ENCODE measurements around the gene CTLA4.

CTLA4 gene

DNA sequence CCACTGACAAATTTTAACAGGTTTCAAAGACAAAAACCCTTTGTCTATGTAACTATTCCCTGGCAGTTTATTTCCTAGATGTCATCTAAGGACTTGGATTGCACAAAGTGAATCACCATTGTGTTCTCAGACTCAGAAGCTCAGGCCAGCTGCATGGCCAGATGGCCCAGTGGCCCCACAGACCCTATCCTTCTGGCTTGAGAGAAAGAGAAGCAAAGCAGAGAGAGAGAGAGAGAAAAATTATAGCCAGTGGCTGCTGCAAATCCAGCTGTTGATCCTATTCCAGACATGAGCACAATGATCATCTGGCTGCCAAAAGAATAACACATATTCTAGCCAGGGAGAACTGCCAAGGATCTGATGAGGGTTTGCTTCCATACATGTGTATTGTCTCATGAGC lies 25.8 kb downstream of the CTLA4 start:
- no peak for DNase-seq

DNA sequence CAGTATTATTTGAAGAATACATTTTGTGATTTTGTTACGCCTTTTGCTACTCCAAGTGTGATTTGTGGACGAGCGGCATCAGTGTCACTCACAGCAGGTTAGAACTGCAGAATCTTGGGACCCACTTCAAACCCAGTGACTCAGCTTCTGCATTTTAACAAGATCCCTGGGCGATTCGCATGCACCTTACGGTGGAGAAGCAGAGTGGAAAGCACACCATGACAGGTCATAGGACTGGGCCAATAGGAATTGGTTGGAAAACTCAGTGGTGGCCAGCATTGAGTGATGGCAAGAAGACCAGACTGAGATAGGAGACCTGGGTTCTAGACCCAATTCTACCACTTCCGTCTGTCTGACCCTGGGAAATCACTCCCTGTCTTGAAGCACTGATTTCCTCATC lies 26.3 kb downstream of the CTLA4 start:
- no peak for DNase-seq

DNA sequence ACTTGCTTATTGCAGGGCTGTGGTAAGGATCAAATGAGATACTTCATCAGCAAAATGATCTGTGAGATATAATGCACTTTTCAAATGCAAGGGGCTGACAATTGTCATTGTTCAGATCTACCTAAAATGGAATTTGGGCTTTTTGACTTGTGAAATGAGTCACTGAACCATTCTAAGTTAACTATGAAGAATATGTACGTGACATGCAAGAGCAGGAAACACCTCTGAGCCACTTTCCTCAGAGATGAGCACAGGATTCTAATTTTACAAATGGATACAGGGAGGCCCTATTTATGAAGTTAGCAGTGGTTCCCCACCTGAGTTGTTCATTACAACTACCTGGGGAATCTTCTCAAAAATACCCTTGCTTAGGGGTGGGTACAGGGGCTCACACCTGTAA lies 26.7 kb downstream of the CTLA4 start:
- no peak for DNase-seq

DNA sequence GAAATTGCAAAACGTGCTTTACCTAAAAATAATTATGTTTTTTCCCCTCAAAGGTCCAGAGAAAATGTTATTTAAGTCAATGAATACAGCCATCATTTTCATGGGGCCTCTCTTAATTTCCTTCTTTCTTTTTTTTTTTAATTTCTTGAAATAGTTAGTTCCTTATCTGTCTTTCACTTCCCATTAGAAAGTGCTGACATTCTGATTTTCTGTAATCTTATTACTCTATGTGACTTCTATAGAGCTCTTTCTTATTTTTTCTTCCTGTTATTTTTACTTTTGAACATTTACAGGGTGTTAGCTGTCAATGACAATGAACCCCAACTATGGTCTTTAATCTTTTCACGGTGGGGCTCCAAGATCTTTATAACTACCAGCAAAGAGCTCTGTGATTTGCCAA lies 30.0 kb downstream of the CTLA4 start:
- no peak for DNase-seq

DNA sequence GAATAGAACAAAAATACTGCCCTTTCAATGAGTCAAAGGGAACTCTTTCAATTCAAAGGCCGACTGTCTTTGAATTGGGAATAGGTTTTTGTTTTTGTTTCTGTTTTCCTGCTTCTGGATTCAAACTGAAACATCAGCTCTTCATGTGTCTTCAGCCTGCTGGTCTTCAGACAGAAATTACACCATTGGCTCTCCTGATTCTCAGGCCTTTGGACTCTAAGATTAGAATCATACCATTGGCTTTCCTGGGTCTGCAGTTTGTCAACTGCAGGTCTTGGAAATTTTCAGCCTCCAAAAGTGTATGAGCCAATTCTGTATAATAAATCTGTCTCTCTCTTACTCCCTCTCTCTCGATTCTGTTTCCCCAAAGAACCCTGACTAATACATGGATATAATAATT lies 31.1 kb downstream of the CTLA4 start:
- DNase-seq: no peak

DNA sequence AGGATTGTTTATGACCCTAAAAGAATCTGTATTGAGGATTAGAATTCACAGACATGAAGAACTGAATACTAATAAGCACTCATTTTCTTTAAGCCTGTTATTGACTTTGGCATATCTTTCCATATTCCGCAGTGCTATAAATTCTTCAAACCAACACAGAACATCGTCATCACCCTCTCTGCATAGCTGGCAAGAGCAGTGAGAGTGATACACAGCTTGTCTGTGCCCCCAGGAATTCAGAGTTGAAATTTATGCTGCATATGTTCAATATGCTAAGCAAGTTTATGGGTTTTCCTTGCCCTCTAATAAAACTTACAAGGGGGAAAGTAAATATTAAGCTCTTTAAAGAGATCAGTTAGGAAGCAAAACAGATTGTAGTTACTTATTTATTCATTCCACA lies 32.7 kb downstream of the CTLA4 start:
- DNase-seq: no peak

DNA sequence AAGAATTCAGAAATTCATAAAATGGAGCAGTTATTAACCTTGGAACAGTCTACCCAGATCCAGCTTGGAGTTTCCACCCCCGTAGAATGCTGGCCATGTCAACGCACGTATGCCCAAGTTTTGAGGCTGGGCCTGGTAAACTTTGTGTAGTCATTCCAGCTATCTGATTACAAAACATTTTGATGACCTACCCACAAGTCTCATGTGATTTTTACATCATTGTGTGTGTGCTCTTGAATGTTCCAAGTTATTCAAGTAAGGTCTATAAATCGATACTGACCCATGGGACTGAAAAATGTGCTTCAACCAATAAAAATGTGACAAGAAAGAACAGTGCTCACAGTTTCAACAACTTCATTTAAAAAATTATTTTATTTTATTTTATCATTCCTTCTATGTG lies 36.5 kb downstream of the CTLA4 start:
- no peak for DNase-seq

DNA sequence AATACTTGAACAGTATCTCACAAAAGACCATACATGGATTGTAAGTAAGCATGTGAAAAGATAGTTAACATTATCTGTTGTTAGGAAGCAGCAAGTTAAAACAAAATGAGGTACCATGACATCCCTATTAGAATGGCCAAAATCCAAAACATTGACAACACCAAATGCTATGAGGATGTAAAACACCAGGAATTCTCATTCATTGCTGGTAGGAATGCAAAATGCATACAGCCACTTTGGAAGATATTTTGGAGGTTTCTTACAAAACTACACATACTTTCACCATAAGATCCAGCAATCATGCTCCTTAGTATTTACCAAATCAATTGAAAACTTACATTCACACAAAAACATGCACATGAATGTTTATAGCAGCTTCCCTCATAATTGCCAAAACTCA lies 38.1 kb downstream of the CTLA4 start:
- no peak for DNase-seq

DNA sequence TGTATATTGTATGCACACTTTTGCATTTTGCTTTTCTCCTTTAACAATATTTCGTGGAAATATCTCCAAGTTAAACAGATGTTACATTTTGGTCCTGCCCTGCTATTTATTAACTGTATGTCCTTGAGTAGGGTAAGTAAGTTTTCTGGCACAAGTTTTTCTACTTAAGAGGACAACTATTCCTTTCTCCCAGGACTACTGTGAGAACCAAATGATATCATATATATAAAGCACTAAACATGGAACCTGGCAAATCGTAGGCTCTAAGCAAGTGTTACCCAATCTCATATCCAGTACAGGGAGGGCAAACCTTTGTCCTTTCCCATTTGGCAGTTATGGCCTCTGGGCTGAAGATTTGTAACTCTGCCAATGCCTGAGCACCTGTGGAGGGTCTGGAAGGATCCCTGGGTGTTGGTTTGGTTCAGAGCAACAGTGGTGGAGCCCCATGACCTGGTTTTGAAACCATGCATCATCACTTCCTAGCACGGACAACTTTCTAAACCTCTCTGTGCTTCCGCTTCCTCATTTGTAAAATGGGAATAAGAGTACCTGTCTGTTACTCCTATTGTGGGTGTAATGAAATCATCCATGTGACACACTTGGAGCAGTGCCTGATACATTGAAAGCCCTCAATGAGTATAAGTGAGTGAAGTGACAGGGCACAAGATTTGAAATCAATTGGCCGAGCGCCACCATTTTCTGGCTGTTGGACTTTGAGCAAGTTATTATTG lies 40.7 kb downstream of the CTLA4 start:
- no peak for DNase-seq

DNA sequence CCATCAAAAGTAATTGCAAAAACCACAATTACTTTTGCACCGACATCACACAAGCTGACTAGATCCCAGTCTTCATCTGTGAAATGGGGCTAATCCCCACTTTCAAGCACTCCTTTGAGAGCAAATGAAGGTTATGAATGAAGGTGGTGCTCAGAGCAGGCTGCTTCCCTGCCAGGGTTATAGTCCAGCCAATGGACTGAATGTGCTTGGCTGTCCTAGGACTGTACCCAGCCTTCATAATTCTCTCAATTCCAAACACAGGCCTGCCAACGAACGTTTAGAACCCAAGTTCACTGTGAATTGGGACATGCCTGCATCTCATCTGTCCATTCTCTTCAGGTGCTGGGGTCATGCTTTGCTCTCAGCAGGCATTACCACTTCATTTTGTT lies 41.2 kb downstream of the CTLA4 start:
- DNase-seq: no peak

DNA sequence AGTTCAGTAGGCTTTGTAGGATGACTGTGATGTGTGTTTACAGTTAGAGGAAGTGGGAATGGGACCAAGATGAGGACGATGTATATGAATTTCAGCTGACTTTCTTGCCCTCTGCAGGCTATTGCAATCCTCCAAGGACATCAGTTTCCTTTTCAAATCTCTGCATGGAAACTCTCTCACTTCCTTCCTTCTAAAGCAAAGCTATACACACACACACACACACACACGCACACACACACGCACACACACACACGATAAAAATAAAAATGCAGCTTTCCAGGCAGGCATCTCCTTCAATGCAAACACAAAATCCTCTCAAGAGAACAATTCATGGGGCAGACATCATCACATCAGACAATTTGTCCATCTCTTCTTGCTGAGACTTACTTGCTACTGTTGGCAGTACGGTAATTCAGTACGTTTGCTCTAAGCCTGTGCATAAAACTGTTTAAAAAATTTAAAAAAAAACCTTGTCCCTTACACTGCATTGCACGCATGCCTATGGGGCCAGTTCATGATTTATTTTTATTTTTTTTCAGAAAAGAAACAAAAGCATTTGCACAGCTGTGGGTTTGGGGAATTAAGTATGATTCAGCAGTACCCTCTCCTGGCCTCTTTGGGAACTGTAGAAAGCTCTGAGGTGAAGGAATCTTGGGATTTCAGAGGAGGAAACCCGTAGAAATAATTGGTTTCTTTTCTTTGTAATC lies 41.8 kb downstream of the CTLA4 start:
- no peak for DNase-seq

DNA sequence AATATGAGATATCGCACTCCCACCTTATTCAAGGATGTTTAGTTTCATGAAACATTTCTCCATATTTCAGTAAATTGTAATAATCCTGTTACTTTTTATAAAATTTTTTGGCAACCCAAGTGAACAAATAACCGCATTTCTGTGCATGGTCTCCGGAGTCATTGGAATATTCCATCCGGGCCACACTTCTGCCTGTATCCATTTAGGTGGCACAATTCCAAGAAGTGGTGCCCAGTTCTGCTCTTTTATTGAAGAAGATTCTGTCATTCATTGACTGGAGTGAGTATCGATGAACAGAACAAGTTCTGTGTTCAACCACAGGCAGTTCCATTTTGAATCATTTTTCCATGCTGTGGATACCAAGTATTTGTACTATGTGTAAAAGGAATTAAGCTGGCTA lies 42.4 kb downstream of the CTLA4 start:
- no peak for DNase-seq

DNA sequence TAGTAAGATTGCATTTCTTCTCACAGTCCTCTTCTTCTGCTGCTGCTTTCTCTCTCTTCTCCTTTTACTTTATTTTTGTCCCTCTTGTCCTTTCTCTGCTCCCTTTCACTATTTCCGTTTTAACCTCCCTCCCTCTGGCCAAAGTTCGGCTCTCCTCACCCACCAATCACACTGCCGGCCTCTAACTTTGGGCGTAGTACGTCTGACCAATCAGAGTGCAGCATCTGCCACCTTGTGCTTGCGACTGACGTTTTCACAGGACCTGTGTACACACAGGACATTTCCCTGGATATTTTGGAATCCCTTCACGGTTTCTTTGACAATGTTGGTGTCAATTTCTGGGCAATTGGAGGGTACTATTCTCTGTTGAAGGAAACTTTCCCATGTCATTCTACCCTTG lies 46.4 kb downstream of the CTLA4 start:
- no peak for DNase-seq

DNA sequence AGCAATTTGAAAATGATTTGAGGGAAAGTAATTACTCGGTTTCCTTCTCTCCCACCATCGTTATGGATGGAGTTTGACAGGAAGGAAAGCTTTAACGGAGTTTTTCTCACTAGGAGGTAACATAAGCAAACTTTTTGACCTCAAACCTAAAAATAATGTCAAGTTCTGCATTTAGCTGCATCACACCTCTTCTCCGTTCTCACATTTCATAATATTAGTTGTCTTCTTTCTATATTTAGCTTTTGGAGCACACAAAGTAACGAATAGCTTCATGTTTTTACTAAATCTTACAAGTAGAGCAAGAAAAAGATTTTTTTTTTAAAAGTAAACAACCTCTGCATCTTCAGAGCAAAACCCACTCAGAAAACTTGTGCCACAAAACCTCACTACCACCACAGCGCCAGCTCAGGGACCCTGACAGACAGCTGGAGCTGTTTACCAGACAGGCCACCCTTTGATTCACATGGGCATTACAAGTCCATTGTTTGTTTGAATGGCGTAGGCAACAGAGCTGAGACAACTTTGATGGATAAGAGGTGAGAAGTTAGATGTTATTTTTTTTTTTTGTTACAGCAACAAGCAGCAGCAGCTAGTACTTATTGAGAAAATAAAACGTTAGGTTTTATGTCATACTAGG lies 47.1 kb downstream of the CTLA4 start:
- DNase-seq: no peak

DNA sequence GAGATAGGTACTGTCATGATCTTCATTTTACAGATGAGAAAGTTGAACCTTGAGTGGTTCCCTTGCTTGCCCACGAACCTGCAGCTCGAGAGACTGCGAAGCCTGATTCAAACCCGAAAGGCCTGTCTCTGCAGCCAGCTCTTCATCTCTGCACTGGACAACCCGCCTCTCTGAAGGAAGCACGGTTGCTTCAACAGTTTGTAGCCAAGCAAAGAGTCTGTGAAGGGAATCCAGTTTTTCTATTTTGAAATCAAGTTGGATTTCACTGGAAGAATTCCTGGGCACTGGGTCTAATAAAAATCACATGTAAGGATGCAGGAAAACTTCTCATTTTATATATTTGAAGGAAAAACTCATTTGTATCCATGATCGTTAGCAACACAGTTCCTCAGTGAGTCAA lies 47.7 kb downstream of the CTLA4 start:
- DNase-seq: no peak

DNA sequence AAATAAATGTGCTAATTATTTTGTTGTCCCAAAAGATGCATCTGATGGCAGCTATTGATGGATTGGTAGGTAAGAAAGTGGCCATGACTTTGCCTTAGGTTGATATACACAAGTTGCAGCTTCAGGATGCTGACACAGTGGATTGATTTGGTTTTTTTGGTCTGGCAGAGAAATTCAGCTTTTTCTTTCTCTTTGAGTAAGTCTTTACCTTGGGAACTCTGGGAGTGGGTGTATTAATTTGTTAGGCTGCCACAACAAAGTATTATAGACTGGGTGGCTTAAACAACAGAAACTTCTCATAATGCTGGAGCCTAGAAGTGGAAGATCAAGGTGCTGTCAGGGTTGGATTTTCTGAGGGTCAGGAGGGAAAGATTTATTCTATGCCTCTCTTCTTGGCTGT lies 49.2 kb downstream of the CTLA4 start:
- DNase-seq: no peak

DNA sequence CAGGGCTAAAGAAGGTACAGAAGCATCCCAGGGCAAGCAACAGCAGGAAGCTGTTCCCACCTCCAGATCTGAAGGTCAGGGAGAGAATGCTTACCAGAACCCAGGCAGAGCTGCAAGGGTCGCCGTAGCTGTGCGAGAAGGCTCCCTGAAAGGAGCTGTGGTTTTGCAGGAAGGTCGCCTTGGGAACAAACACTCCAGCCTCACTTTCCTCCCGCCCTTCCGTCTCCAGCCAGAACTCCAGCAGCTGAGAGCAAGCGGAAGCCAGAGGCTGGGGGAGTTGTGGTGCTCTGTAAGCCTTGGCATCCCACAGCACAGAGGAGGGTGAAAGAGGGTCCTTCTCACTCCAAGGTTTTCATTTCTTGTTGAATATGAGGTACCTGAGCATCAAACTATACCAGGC lies 50.7 kb downstream of the CTLA4 start:
- DNase-seq: no peak

DNA sequence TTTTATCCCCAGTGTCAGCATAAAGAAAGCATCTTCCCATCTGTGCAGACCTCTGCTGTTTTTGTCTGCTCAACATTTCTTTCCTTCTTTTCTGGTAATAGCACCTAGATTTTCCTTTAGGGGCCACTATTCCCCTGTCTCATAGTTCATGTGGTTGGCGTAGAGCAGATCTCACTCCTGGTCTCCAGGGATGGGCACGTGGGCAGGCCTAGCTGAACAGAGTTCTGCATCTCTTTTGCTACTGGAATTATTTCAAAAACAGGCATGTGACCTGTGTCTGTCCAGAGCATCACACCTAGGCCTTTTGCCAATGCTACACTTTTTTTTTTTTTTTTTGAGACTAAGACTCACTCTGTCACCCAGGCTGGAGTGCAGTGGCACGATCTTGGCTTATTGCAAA lies 51.3 kb downstream of the CTLA4 start:
- DNase-seq: no peak

Measured in bone marrow (tissue), 2 donors.